Chondrocyte (in vitro differentiated cells): ENCODE results near the gene MMP20. TPM values are rescaled to one million over a fixed set of nuclear protein-coding genes. Genes with fewer than 3 reads are reported as not detected.

Experiments
- DNase-seq: peaks from one replicate; pipeline ENCODE4 v3.0.0; 2021; ENCODE audit warnings: mixed read lengths, low spot score
- H3K27ac Mint-ChIP-seq: one replicate; pipeline ENCODE4 v1.8.0; 2021; ENCODE audit warnings: mild to moderate bottlenecking, moderate library complexity, mixed read lengths; ENCODE audit not compliant: unreplicated experiment
- H3K27me3 Mint-ChIP-seq: 2 replicates; pipeline ENCODE4 v1.8.0; 2021; ENCODE audit warnings: low read depth, mixed read lengths
- H3K36me3 Mint-ChIP-seq: 2 replicates; pipeline ENCODE4 v1.8.0; 2021; ENCODE audit warnings: low read depth, mixed read lengths
- H3K4me1 Mint-ChIP-seq: 2 replicates; pipeline ENCODE4 v1.8.0; 2021; ENCODE audit warnings: low read depth, mild to moderate bottlenecking, mixed read lengths
- H3K4me3 Mint-ChIP-seq: one replicate; pipeline ENCODE4 v1.8.0; 2021; ENCODE audit warnings: mild to moderate bottlenecking, moderate library complexity, mixed read lengths; ENCODE audit not compliant: unreplicated experiment
- H3K9me3 Mint-ChIP-seq: 2 replicates; pipeline ENCODE4 v1.8.0; 2021; ENCODE audit warnings: low read depth, mixed read lengths
- CTCF ChIP-seq: fragments of 200-600 bp; sonication (generic); IDR thresholded peaks from 2 replicates; pipeline ENCODE4 v1.5.0; 2021; ENCODE audit warnings: antibody characterized with exemption, mild to moderate bottlenecking, moderate library complexity
- total RNA-seq: library from RNA; stranded (reverse); gene quantifications from 3 replicates; pipeline ENCODE4 v1.2.1, GENCODE V29; 2021

MMP20 gene
- total RNA-seq, 1 donor from 2014 or later: not detected

- no peak for TF ChIP-seq CTCF
- H3K36me3 Mint-ChIP-seq: peaks cover 2% of the 10 kb centered on the region
- H3K4me3 Mint-ChIP-seq: no peak overlapping the region
- no peak for DNase-seq
- H3K27me3 Mint-ChIP-seq: no peaks in the 10 kb centered on the region
- H3K27ac Mint-ChIP-seq: no peak overlapping the region
- no peaks in the 10 kb centered on the region for H3K4me1 Mint-ChIP-seq
- H3K9me3 Mint-ChIP-seq: peaks cover 8% of the 10 kb centered on the region
Observed at GRCh38 chr11:102590276-102591049, 34.7 kb downstream of the MMP20 start.

GRCh38 chr11:102589047-102589459 lies 36.1 kb downstream of the MMP20 start:
- H3K27ac Mint-ChIP-seq: no peak overlapping the region

GRCh38 chr11:102587722-102588121 lies 37.4 kb downstream of the MMP20 start:
- Mint-ChIP-seq H3K27me3 (no peaks in the 10 kb centered on the region), H3K9me3 (peaks cover 14% of the 10 kb centered on the region), H3K4me3 (no peak overlapping the region), H3K4me1 (peaks cover 4% of the 10 kb centered on the region), H3K36me3 (peaks cover 2% of the 10 kb centered on the region), H3K27ac (no peak overlapping the region)
- no peak for TF ChIP-seq CTCF
- DNase-seq: no peak

More at GRCh38 chr11:102589047-102589459, 36.1 kb downstream of the MMP20 start:
- no peaks in the 10 kb centered on the region for H3K27me3 Mint-ChIP-seq
- peaks cover 2% of the 10 kb centered on the region for H3K36me3 Mint-ChIP-seq
- H3K4me3 Mint-ChIP-seq: no peak overlapping the region
- no peak for TF ChIP-seq CTCF
- DNase-seq: no peak
- peaks cover 14% of the 10 kb centered on the region for H3K9me3 Mint-ChIP-seq
- no peaks in the 10 kb centered on the region for H3K4me1 Mint-ChIP-seq

GRCh38 chr11:102583141-102583873 lies 41.8 kb downstream of the MMP20 start:
- H3K27ac Mint-ChIP-seq: no peak overlapping the region
- no peak for DNase-seq
- TF ChIP-seq CTCF: no peak
- no peak overlapping the region for H3K4me3 Mint-ChIP-seq
- peaks cover 14% of the 10 kb centered on the region for H3K9me3 Mint-ChIP-seq
- peaks cover 12% of the 10 kb centered on the region for H3K4me1 Mint-ChIP-seq
- peaks cover 2% of the 10 kb centered on the region for H3K36me3 Mint-ChIP-seq
- H3K27me3 Mint-ChIP-seq: no peaks in the 10 kb centered on the region

- Mint-ChIP-seq H3K27me3 (no peaks in the 10 kb centered on the region), H3K4me3 (no peak overlapping the region), H3K36me3 (peaks cover 2% of the 10 kb centered on the region), H3K9me3 (peaks cover 7% of the 10 kb centered on the region), H3K27ac (no peak overlapping the region), H3K4me1 (peaks cover 12% of the 10 kb centered on the region)
- no peak for DNase-seq
- TF ChIP-seq CTCF: no peak
Observed at GRCh38 chr11:102582140-102582539, 43.0 kb downstream of the MMP20 start.
